Ovary (tissue), 10 donors: Measurements from ENCODE around the gene IRAK4. TPM values are rescaled to one million over a fixed set of nuclear protein-coding genes. Genes with fewer than 3 reads are reported as not detected.

ENCODE experiments used
- DNase-seq, 5 donors: peaks; one replicate each; pipeline ENCODE4 v3.0.0-alpha.2; 2019 to 2020
- H3K27ac ChIP-seq, 2 donors: fragments of 200-600 bp; one replicate each; pipeline versions ENCODE4 v1.5.1 to v1.8.0; 2019 to 2022
- H3K27me3 ChIP-seq: fragments of 200-600 bp; one replicate; pipeline ENCODE4 v1.8.0; 2022
- H3K36me3 ChIP-seq: fragments of 200-600 bp; sonication (generic); one replicate; pipeline ENCODE4 v1.5.1; 2019
- H3K4me1 ChIP-seq: one replicate; pipeline ENCODE4 v1.8.1; 2013; ENCODE audit warnings: mild to moderate bottlenecking, moderate library complexity; ENCODE audit not compliant: insufficient read depth
- H3K4me3 ChIP-seq: fragments of 200-600 bp; sonication (generic); one replicate; pipeline ENCODE4 v1.5.1; 2017
- H3K9me3 ChIP-seq, 2 donors: fragments of 200-600 bp in 1 of 2; sonication (generic) in 1 of 2; one replicate each; pipeline versions ENCODE4 v1.5.1 to v1.8.1; 2013 to 2019; ENCODE audit warnings: mild to moderate bottlenecking in 1 of 2, moderate library complexity in 1 of 2
- EP300 ChIP-seq: sonication (generic); formaldehyde crosslinking; IDR thresholded peaks from one replicate; pipeline ENCODE4 v1.6.1; 2017; ENCODE audit warnings: antibody characterized with exemption
- POLR2A ChIP-seq: fragments of 450-650 bp; IDR thresholded peaks from one replicate; pipeline ENCODE4 v1.6.1; 2017; ENCODE audit warnings: antibody characterized with exemption, mild to moderate bottlenecking, moderate library complexity
- WGBS, 3 donors: extraction: QIAGEN DNeasy Blood & Tissue Kit in 1 of 3; methylation state at CpG; one replicate each; pipeline versions ENCODE4 v1.1.5 to v1.1.7; 2013 to 2017; 5-methylcytosine and 5-hydroxymethylcytosine counted together
- intact Hi-C, 4 donors: fragments of 100-400 bp; cut with DNase I; formaldehyde crosslinking; loops; one replicate each; pipeline versions ENCODE4 v1.11.0 to v1.15.1; 2022 to 2023
- long read RNA-seq, 3 donors: library from polyadenylated mRNA in 2 of 3; unstranded in 2 of 3; transcript quantifications; one replicate each; pipeline ENCODE4 v2.0.0 and lab custom pipeline, GENCODE V29; 2021 to 2026
- polyA plus RNA-seq, 2 donors: library from polyadenylated mRNA; stranded (reverse); fragments of 200-250 nt in 1 of 2; fragments of 350-450 nt in 1 of 2; fragmentation: Illumina TruSeq in 1 of 2; extraction: RNeasy Lipid Tissue Mini Kit (QIAGEN cat#74804) in 1 of 2; gene quantifications; one replicate each; pipeline ENCODE4 v1.2.3, GENCODE V29; 2013 to 2014
- total RNA-seq, 7 donors: library from RNA; depleted of rRNA in 2 of 7; stranded (reverse); fragments of >200 nt in 2 of 7; fragmentation: NEBNext Ultra II Directional in 3 of 7; extraction: Animal tissue kit (Norgen Biotek cat#: 25700) in 3 of 7; gene quantifications; one replicate each; pipeline versions ENCODE4 v1.1.0 to v1.2.4, GENCODE V29; 2016 to 2023
- TF ChIP-seq, protein P1 (sequence below), 3 donors: fragments of 450-650 bp in 2 of 3; fragments of 200-600 bp in 1 of 3; IDR thresholded peaks; one replicate each; pipeline versions ENCODE4 v1.5.1 to v1.8.0; 2016 to 2022; ENCODE audit warnings: antibody characterized with exemption in 3 of 3, mild to moderate bottlenecking in 1 of 3
- donor health status: DM: no; HTN: no; CAD: no; lungs with moderate emphysema.
- donor health status: DM: no; HTN: no; CAD: no.
- donor health status: Bipolar disorder and iron deficiency.
- donor health status: DM: yes; HTN: yes; CAD: no.
- donor health status: DM: no; HTN: no; CAD: no.
- donor health status: DM: yes; HTN: yes; CAD: no.

IRAK4 gene
- total RNA-seq (10 to 100 TPM in 6 of 7 donors, 1 to 10 TPM in 1; 9.4 to 18.5 (median 12.9) TPM), polyA plus RNA-seq (10 to 100 TPM in 1 of 2 donors, 1 to 10 TPM in 1; 7.8 to 17.5 TPM)
- long read RNA-seq, donor 1, full-length matches to known transcripts: 7 of 20 reads
- long read RNA-seq, donor 1, partial matches to known transcripts: 7 of 20 reads
- long read RNA-seq, donor 1, other reads (novel, unspliced or antisense): 6 of 20 reads
- long read RNA-seq, donor 2, full-length matches to known transcripts: 3 of 3 reads
- long read RNA-seq, donor 2, partial matches to known transcripts: 0 of 3 reads
- long read RNA-seq, donor 2, other reads (novel, unspliced or antisense): 0 of 3 reads
- long read RNA-seq, donor 3, full-length matches to known transcripts: 8 of 20 reads
- long read RNA-seq, donor 3, partial matches to known transcripts: 0 of 20 reads
- long read RNA-seq, donor 3, other reads (novel, unspliced or antisense): 12 of 20 reads

DNA sequence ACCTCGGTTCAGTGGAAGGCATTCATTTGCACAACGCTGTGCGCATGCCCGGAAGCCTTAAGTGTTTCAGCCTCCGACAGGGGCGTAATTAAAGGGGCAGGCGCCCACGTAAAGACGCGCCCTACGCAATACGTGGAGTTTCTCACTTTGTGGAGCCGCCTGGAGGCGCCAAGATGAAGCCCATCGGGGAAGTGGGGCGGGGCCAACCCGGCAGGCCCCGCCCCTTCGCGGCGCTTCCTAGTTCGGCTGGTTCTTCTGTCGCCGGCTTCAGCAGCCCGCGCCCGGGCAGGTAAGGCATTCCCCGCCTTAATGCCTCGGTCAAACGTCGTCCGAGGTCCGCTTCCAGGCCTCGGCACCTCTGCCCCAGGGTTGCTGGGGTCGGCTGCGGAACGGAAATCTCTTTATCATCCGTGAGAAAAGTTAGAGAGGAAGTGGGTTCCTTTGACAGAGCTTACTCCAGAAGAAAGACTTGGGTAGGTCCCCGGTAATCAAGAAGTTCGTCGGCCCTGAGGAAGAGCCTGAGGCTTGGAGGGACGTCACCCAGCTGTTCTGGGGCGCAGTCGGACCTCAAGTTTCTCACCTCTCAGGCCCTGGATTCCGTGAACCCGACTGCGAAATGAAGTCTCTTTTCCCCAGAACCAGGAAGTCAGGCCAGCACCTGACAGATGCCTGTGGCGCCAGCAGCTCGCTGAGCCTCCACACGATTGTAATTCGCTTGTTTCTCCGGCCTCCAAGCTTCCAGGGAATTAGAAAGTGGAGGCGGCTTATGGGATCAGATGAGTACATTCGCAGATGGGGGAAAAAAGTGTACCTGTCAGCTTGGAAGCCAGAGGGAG is at the start of gene IRAK4, which contains the start of gene PUS7L:
IRAK4 (plus strand) TSS at position 224 of the 836 bp plus-strand sequence. CDS start 9,161 bp downstream, outside the sequence.
PUS7L (minus strand) TSS at position 63 of the 836 bp plus-strand sequence. CDS start 3,545 bp downstream, outside the sequence.
- intact Hi-C loops: no loop called here
- H3K4me1 ChIP-seq: peaks cover 12% of the 10 kb centered on the region
- H3K36me3 ChIP-seq: no peaks in the 10 kb centered on the region
- peak within 1 kb of the TSS; percentile 33 to 72 for H3K27ac ChIP-seq
- 0 to 1% (median 0%) methylated on average over 54 of the region's 54 CpGs for WGBS, 3 donors
- TF ChIP-seq EP300 (no peak), POLR2A (peak; percentile 61)
- TF ChIP-seq, protein P1, sequence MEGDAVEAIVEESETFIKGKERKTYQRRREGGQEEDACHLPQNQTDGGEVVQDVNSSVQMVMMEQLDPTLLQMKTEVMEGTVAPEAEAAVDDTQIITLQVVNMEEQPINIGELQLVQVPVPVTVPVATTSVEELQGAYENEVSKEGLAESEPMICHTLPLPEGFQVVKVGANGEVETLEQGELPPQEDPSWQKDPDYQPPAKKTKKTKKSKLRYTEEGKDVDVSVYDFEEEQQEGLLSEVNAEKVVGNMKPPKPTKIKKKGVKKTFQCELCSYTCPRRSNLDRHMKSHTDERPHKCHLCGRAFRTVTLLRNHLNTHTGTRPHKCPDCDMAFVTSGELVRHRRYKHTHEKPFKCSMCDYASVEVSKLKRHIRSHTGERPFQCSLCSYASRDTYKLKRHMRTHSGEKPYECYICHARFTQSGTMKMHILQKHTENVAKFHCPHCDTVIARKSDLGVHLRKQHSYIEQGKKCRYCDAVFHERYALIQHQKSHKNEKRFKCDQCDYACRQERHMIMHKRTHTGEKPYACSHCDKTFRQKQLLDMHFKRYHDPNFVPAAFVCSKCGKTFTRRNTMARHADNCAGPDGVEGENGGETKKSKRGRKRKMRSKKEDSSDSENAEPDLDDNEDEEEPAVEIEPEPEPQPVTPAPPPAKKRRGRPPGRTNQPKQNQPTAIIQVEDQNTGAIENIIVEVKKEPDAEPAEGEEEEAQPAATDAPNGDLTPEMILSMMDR (IDR thresholded peaks at IDR 0.05): peak; percentile 38 to 52 (median 42)
- no peaks in the 10 kb centered on the region for H3K27me3 ChIP-seq
- no peaks in the 10 kb centered on the region for H3K9me3 ChIP-seq
- peak within 1 kb of the TSS; percentile 89 for H3K4me3 ChIP-seq
- peak; percentile 92 to 97 (median 95) for DNase-seq

GRCh38 chr12:43711348-43711747 is 47.4 kb upstream of the IRAK4 start:
- intact Hi-C loops: no loop called here
- DNase-seq: no peak
- Histone ChIP-seq H3K4me3 (no peak overlapping the region), H3K27me3 (no peaks in the 10 kb centered on the region), H3K27ac (no peak overlapping the region), H3K4me1 (no peaks in the 10 kb centered on the region), H3K9me3 (no peaks in the 10 kb centered on the region), H3K36me3 (no peaks in the 10 kb centered on the region)
- 67 to 79% (median 75%) methylated on average over 2 of the region's 2 CpGs for WGBS, 3 donors
- TF ChIP-seq EP300 (no peak), POLR2A (no peak)
- TF ChIP-seq, protein P1 (IDR thresholded peaks at IDR 0.05): no peak

DNA sequence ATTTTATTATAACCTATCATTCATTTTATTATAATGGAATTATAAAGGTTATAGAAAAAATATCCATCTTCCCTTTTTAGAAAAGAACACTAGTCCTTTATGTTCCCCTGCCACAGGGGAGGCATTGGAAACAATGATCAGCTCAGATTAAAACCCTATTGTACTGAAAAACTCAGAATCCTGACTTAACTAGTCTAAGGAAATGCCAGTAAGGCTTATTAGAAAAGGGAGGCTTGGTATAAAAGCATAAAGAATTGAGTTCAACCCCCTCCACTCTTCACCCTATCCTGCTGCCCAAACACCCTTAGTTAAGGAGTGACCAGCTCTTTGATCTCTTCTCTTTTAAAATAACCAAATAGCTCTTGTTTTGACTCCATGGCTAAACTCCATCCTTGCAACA is 36.1 kb upstream of the IRAK4 start:
- Histone ChIP-seq H3K27me3 (no peaks in the 10 kb centered on the region), H3K4me3 (no peak overlapping the region), H3K36me3 (no peaks in the 10 kb centered on the region), H3K27ac (no peak overlapping the region), H3K9me3 (no peaks in the 10 kb centered on the region), H3K4me1 (no peaks in the 10 kb centered on the region)
- no peak for TF ChIP-seq EP300
- TF ChIP-seq, protein P1 (IDR thresholded peaks at IDR 0.05): no peak
- TF ChIP-seq POLR2A: no peak
- DNase-seq: no peak
- intact Hi-C loops: no loop called here

- Histone ChIP-seq H3K9me3 (no peaks in the 10 kb centered on the region), H3K4me3 (no peak overlapping the region), H3K27ac (no peak overlapping the region), H3K4me1 (no peaks in the 10 kb centered on the region), H3K36me3 (no peaks in the 10 kb centered on the region), H3K27me3 (no peaks in the 10 kb centered on the region)
- TF ChIP-seq, protein P1 (IDR thresholded peaks at IDR 0.05): no peak
- no peak for TF ChIP-seq POLR2A
- TF ChIP-seq EP300: no peak
- intact Hi-C loops: no loop called here
- DNase-seq: no peak
Observed at GRCh38 chr12:43723134-43723533, 35.6 kb upstream of the IRAK4 start.
